H1 (cell line): ENCODE results near the gene SAFB. TPM values are rescaled to one million over a fixed set of nuclear protein-coding genes. Genes with fewer than 3 reads are reported as not detected.

Source experiments
- CTCF ChIA-PET: fragments of 300-600 bp; sonication (Branson Sonifier 250); formaldehyde crosslinking; loops from one replicate; lab custom pipeline; 2021; ENCODE audit not compliant: partially characterized antibody; lab: Charles Lee
- POLR2A ChIA-PET: fragments of 300-600 bp; sonication (Branson Sonifier 250); formaldehyde crosslinking; loops from one replicate; lab custom pipeline; 2021; ENCODE audit warnings: inconsistent platforms; ENCODE audit not compliant: partially characterized antibody; lab: Charles Lee
- DNase-seq, 2 experiments: peaks; one replicate each; pipeline versions ENCODE4 v3.0.0 to v3.0.0-alpha.2; 2010 to 2022; ENCODE audit warnings: low spot score in 2 of 2, low read depth in 1 of 2, mixed read lengths in 1 of 2
- FAIRE-seq: peaks from 2 replicates; lab custom pipeline; 2011; peaks lifted over from hg19 to GRCh38; lab: Jason Lieb, UNC
- H2AFZ ChIP-seq: 2 replicates; pipeline ENCODE4 v1.8.1; 2012; ENCODE audit warnings: low read length, inconsistent platforms
- H2AK5ac ChIP-seq: 2 replicates; pipeline ENCODE4 v1.6.1; 2013; ENCODE audit warnings: low read depth, low read length
- H2BK120ac ChIP-seq: replicated peaks from 2 replicates; pipeline ENCODE3; 2013; ENCODE audit warnings: low read depth, low read length, inconsistent platforms
- H2BK12ac ChIP-seq: 2 replicates; pipeline ENCODE4 v1.6.1; 2013; ENCODE audit warnings: low read depth, low read length
- H2BK15ac ChIP-seq: 2 replicates; pipeline ENCODE4 v1.6.1; 2013; ENCODE audit warnings: low read length
- H2BK20ac ChIP-seq: 2 replicates; pipeline ENCODE4 v1.6.1; 2013; ENCODE audit warnings: low read length
- H2BK5ac ChIP-seq: 2 replicates; pipeline ENCODE4 v1.6.1; 2013; ENCODE audit warnings: low read depth, low read length
- H3K14ac ChIP-seq: 2 replicates; pipeline ENCODE4 v1.6.1; 2013; ENCODE audit warnings: inconsistent platforms; ENCODE audit not compliant: insufficient read length
- H3K18ac ChIP-seq: 2 replicates; pipeline ENCODE4 v1.6.1; 2013; ENCODE audit warnings: low read length; ENCODE audit errors: extremely low read depth
- H3K23ac ChIP-seq: 2 replicates; pipeline ENCODE4 v1.6.1; 2013; ENCODE audit warnings: inconsistent platforms; ENCODE audit not compliant: insufficient read length
- H3K23me2 ChIP-seq: 2 replicates; pipeline ENCODE4 v1.6.1; 2013; ENCODE audit warnings: low read depth, low read length
- H3K27ac ChIP-seq: 2 replicates; pipeline ENCODE4 v1.6.1; 2011; ENCODE audit warnings: low read depth, low read length, inconsistent platforms
- H3K27me3 ChIP-seq, 4 experiments: replicated peaks in 1 of 4; 1 replicate in 1 of 4; 2 replicates in 3 of 4; pipeline versions ENCODE4 v1.6.1 to v1.8.1; 2011 to 2013; ENCODE audit warnings: low read length in 3 of 4, mild to moderate bottlenecking in 3 of 4, inconsistent platforms in 2 of 4, mixed read lengths in 2 of 4, moderate library complexity in 1 of 4; ENCODE audit not compliant: control insufficient read depth in 3 of 4, insufficient read depth in 3 of 4; ENCODE audit errors: extremely low read depth in 1 of 4
- H3K36me3 ChIP-seq, 4 experiments: 2 replicates each; pipeline versions ENCODE4 v1.6.1 to v1.8.1; 2011 to 2013; ENCODE audit warnings: mild to moderate bottlenecking in 4 of 4, low read length in 3 of 4, moderate library complexity in 2 of 4, control low read depth in 1 of 4, inconsistent platforms in 1 of 4; ENCODE audit not compliant: insufficient read depth in 4 of 4, control insufficient read depth in 2 of 4
- H3K4ac ChIP-seq: replicated peaks from 2 replicates; pipeline ENCODE3; 2013; ENCODE audit warnings: low read length, low read depth, mixed read lengths, inconsistent platforms; ENCODE audit not compliant: insufficient read length
- H3K4me1 ChIP-seq, 4 experiments: replicated peaks in 1 of 4; 1 replicate in 1 of 4; 2 replicates in 3 of 4; pipeline versions ENCODE4 v1.6.1 to v1.8.1; 2011 to 2013; ENCODE audit warnings: low read length in 3 of 4, inconsistent platforms in 2 of 4, mixed read lengths in 1 of 4; ENCODE audit not compliant: insufficient read depth in 4 of 4, control insufficient read depth in 3 of 4
- H3K4me2 ChIP-seq, 2 experiments: 2 replicates each; pipeline versions ENCODE4 v1.6.1 to v1.8.1; 2011 to 2013; ENCODE audit warnings: low read depth in 2 of 2, low read length in 2 of 2, control low read depth in 1 of 2, inconsistent platforms in 1 of 2, mild to moderate bottlenecking in 1 of 2; ENCODE audit not compliant: insufficient read depth in 1 of 2
- H3K4me3 ChIP-seq, 4 experiments: fragments of 200-600, 300-600 bp in 1 of 4; sonication (generic), shearing (Covaris generic), sonication (Bioruptor Twin) in 1 of 4; 2 replicates each; pipeline versions ENCODE4 v1.5.1 to v1.8.1; 2011 to 2016; ENCODE audit warnings: low read length in 4 of 4, low read depth in 3 of 4, control low read depth in 2 of 4, inconsistent platforms in 2 of 4, mild to moderate bottlenecking in 2 of 4, mixed read lengths in 1 of 4, moderate library complexity in 1 of 4; ENCODE audit not compliant: insufficient read depth in 2 of 4; ENCODE audit errors: extremely low read depth in 1 of 4
- H3K56ac ChIP-seq: replicated peaks from 2 replicates; pipeline ENCODE3; 2013; ENCODE audit warnings: low read depth, mild to moderate bottlenecking, mixed read lengths, low read length, inconsistent platforms; ENCODE audit not compliant: insufficient read length
- H3K79me1 ChIP-seq: 2 replicates; pipeline ENCODE4 v1.6.1; 2013; ENCODE audit warnings: low read depth, low read length, control low read depth
- H3K79me2 ChIP-seq, 2 experiments: 2 replicates each; pipeline versions ENCODE4 v1.6.1 to v1.8.1; 2012 to 2013; ENCODE audit warnings: low read length in 2 of 2, mild to moderate bottlenecking in 2 of 2, inconsistent platforms in 1 of 2; ENCODE audit not compliant: insufficient read depth in 2 of 2, control insufficient read depth in 1 of 2
- H3K9ac ChIP-seq, 4 experiments: replicated peaks in 1 of 4; 1 replicate in 1 of 4; 2 replicates in 3 of 4; pipeline versions ENCODE4 v1.6.1 to v1.8.1; 2011 to 2013; ENCODE audit warnings: low read depth in 3 of 4, low read length in 3 of 4, control low read depth in 2 of 4, mild to moderate bottlenecking in 2 of 4, moderate library complexity in 2 of 4, inconsistent platforms in 1 of 4; ENCODE audit errors: extremely low read depth in 1 of 4
- H3K9me3 ChIP-seq, 2 experiments: 2 replicates each; pipeline versions ENCODE4 v1.6.1 to v1.8.1; 2012 to 2013; ENCODE audit warnings: mild to moderate bottlenecking in 2 of 2, moderate library complexity in 2 of 2, control low read depth in 1 of 2, inconsistent platforms in 1 of 2, low read depth in 1 of 2, low read length in 1 of 2, mixed read lengths in 1 of 2; ENCODE audit not compliant: insufficient read depth in 2 of 2
- H4K20me1 ChIP-seq, 2 experiments: replicated peaks in 1 of 2; 2 replicates each; pipeline versions ENCODE3 to v1.8.1; 2011 to 2013; ENCODE audit warnings: inconsistent platforms in 2 of 2, low read length in 2 of 2, mild to moderate bottlenecking in 1 of 2; ENCODE audit not compliant: insufficient read depth in 2 of 2, control insufficient read depth in 1 of 2
- H4K5ac ChIP-seq: 2 replicates; pipeline ENCODE4 v1.6.1; 2013; ENCODE audit warnings: low read length, low read depth, mixed read lengths, inconsistent platforms; ENCODE audit not compliant: insufficient read length
- H4K8ac ChIP-seq: 2 replicates; pipeline ENCODE4 v1.8.0; 2013; ENCODE audit warnings: mild to moderate bottlenecking, moderate library complexity, low read length, inconsistent platforms; ENCODE audit not compliant: insufficient read depth; ENCODE audit errors: extremely low read depth
- H4K91ac ChIP-seq: replicated peaks from 2 replicates; pipeline ENCODE3; 2013; ENCODE audit warnings: low read length, mixed read lengths, inconsistent platforms; ENCODE audit not compliant: insufficient read length
- KDM5A ChIP-seq: fragments of 200-600 bp; IDR thresholded peaks from 2 replicates; pipeline ENCODE4 v1.7.1; 2012; ENCODE audit warnings: mild to moderate bottlenecking, low read length, inconsistent platforms, mixed read lengths
- POLR2AphosphoS5 ChIP-seq: IDR thresholded peaks from 2 replicates; pipeline ENCODE4 v1.6.1; 2011; ENCODE audit warnings: low read depth, low read length
- SIX5 ChIP-seq: IDR thresholded peaks from 2 replicates; pipeline ENCODE4 v1.6.1; 2011; ENCODE audit warnings: mild to moderate bottlenecking, low read depth, low read length
- TBP ChIP-seq: IDR thresholded peaks from 2 replicates; pipeline ENCODE4 v1.6.1; 2011; ENCODE audit warnings: low read depth, low read length, improper control_type of control experiment
- WGBS, 2 experiments: shearing (Covaris generic) in 1 of 2; methylation state at CpG; one replicate each; pipeline versions ENCODE4 v1.1.6 to v1.1.7; 2013 to 2015; ENCODE audit warnings: low lambda C conversion rate in 2 of 2, mixed read lengths in 2 of 2, inconsistent platforms in 1 of 2, low coverage in 1 of 2, missing lambda C conversion rate in 1 of 2; ENCODE audit not compliant: insufficient replicate concordance in 2 of 2, insufficient coverage in 1 of 2, insufficient read length in 1 of 2; ENCODE audit errors: extremely low coverage in 1 of 2, missing lambda C conversion rate in 1 of 2; 5-methylcytosine and 5-hydroxymethylcytosine counted together
- polyA plus RNA-seq, 7 experiments: library from polyadenylated mRNA; depleted of rRNA in 3 of 7; stranded (reverse) in 5 of 7; unstranded in 2 of 7; fragments of >200 nt in 5 of 7; fragments of 200-250 nt in 2 of 7; gene quantifications; 1 replicate in 5 of 7; 2 replicates in 1 of 7; 4 replicates in 1 of 7; pipeline versions ENCODE4 v1.2.1 to v1.2.3, GENCODE V29; 2011 to 2013; ENCODE audit warnings: missing spikeins in 2 of 7, mixed read lengths in 2 of 7
- total RNA-seq: library from RNA; stranded (reverse); fragmentation: NEBNext Ultra II Directional; extraction: Animal tissue kit (Norgen Biotek cat#: 25700); gene quantifications from 2 replicates; pipeline ENCODE4 v1.2.1, GENCODE V29; 2021
- TF ChIP-seq, protein P1 (sequence below): IDR thresholded peaks from 2 replicates; pipeline ENCODE4 v1.6.1; 2012; ENCODE audit warnings: inconsistent platforms

The SAFB gene
- total and polyA plus RNA-seq, 2 of the 8 experiments (the other 6 are each of a cell fraction or from before 2014, with no cell fraction given), result 27.0 to 110 TPM

DNA sequence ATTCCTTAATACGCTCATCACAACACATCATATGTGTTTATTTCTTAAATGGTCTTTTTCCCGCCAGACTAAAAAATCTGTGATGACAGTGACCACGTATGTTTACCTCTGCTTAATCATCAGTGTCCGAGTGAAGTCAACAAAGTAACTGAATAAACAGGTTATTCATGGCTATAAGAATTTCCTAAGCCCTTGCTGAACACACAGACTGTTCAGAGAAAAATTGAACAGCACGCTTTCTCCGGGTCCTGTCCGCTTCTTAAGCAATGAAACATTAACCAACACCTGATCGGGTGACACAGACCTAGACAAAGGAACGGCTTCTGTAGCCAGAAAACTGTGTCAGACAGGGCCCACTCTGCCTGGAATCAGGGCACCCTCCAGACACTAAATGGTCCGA, 14.6 kb upstream of the SAFB start:
- H3K23me2 ChIP-seq, result no peaks in the 10 kb centered on the region
- H3K9ac ChIP-seq, result no peak overlapping the region
- H3K36me3 ChIP-seq, result peaks cover 39 to 78% (median 68%) of the 10 kb centered on the region in 4 experiments
- H2BK120ac ChIP-seq, result no peak overlapping the region
- no peaks in the 10 kb centered on the region for H3K27me3 ChIP-seq
- H3K4ac ChIP-seq, result no peak overlapping the region
- H3K18ac ChIP-seq, result no peak overlapping the region
- H4K5ac ChIP-seq, result no peak overlapping the region
- H2BK5ac ChIP-seq, result no peak overlapping the region
- no peak overlapping the region for H4K91ac ChIP-seq
- TF ChIP-seq SIX5 (no peak), TBP (no peak), POLR2AphosphoS5 (no peak), KDM5A (no peak)
- TF ChIP-seq, protein P1, sequence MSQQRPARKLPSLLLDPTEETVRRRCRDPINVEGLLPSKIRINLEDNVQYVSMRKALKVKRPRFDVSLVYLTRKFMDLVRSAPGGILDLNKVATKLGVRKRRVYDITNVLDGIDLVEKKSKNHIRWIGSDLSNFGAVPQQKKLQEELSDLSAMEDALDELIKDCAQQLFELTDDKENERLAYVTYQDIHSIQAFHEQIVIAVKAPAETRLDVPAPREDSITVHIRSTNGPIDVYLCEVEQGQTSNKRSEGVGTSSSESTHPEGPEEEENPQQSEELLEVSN, result no peak
- H2BK20ac ChIP-seq, result no peak overlapping the region
- no peak overlapping the region for H2BK12ac ChIP-seq
- no peaks in the 10 kb centered on the region for H3K9me3 ChIP-seq
- 93% methylated on average over 10 of the region's 10 CpGs; no CpG with 5 or more reads in 1 of the 2 experiments for WGBS, 2 experiments
- ChIA-PET POLR2A (interaction anchor here (0.9 to 1.7 kb wide), 6 partner anchors 9 to 15 kb away, joined by 3 to 5 read pairs (median 4); partner anchors contain the start of genes SAFB and SAFB2), CTCF (no interaction called here)
- H3K27ac ChIP-seq, result no peak overlapping the region
- H2BK15ac ChIP-seq, result no peak overlapping the region
- H3K14ac ChIP-seq, result no peak overlapping the region
- H3K23ac ChIP-seq, result no peak overlapping the region
- H3K56ac ChIP-seq, result no peak overlapping the region
- no peak overlapping the region for H4K8ac ChIP-seq
- H2AFZ ChIP-seq, result no peak overlapping the region
- FAIRE-seq (no peak), DNase-seq (no peak)
- peaks cover 3% of the 10 kb centered on the region; the same call in 1 of the 2 replicates for H3K79me1 ChIP-seq
- H3K4me1 ChIP-seq, result no peaks in the 10 kb centered on the region
- H4K20me1 ChIP-seq, result peaks cover 12 to 15% of the 10 kb centered on the region in 2 experiments
- no peak overlapping the region for H2AK5ac ChIP-seq
- no peak overlapping the region for H3K4me3 ChIP-seq
- peaks cover 0 to 17% of the 10 kb centered on the region in 2 experiments; a peak in 3 of 4 replicates for H3K79me2 ChIP-seq
- H3K4me2 ChIP-seq, result no peak overlapping the region
